WTC11 (cell line): ENCODE data around the gene SLC2A14. TPM values are rescaled to one million over a fixed set of nuclear protein-coding genes. Genes with fewer than 3 reads are reported as not detected.

Source experiments
- ATAC-seq: fragments of 200-7000 bp; cut with Tn5 transposase; 2 replicates; pipeline ENCODE4 v1.10.0; 2021; ENCODE audit warnings: mild to moderate bottlenecking, moderate library complexity
- CTCF ChIA-PET: fragments of 300-600 bp; sonication (Branson Sonifier 250); formaldehyde crosslinking; loops from one replicate; lab custom pipeline; 2021; ENCODE audit warnings: antibody characterized with exemption; lab: Charles Lee
- POLR2A ChIA-PET: fragments of 350-600 bp; sonication (Branson Sonifier 250); formaldehyde crosslinking; loops from one replicate; lab custom pipeline; 2021; ENCODE audit warnings: antibody characterized with exemption; lab: Charles Lee
- DNase-seq: peaks from one replicate; pipeline ENCODE4 v3.0.0; 2021; ENCODE audit warnings: low spot score
- H3K27ac Mint-ChIP-seq: 2 replicates; pipeline ENCODE4 v1.8.0; 2021; ENCODE audit warnings: mixed read lengths
- H3K27me3 Mint-ChIP-seq: 2 replicates; pipeline ENCODE4 v1.8.0; 2021; ENCODE audit warnings: low read depth, mild to moderate bottlenecking, moderate library complexity, mixed read lengths
- H3K36me3 Mint-ChIP-seq: 2 replicates; pipeline ENCODE4 v1.8.0; 2021; ENCODE audit warnings: mixed read lengths
- H3K4me1 Mint-ChIP-seq: 2 replicates; pipeline ENCODE4 v1.8.0; 2022; ENCODE audit warnings: mixed read lengths
- H3K4me3 Mint-ChIP-seq: 2 replicates; pipeline ENCODE4 v1.8.0; 2021; ENCODE audit warnings: mild to moderate bottlenecking, moderate library complexity, mixed read lengths
- H3K9me3 Mint-ChIP-seq: 2 replicates; pipeline ENCODE4 v1.8.0; 2021; ENCODE audit warnings: mixed read lengths
- AFF4 ChIP-seq: sonication (generic); formaldehyde crosslinking; IDR thresholded peaks from 2 replicates; pipeline ENCODE4 v1.8.1; 2023; ENCODE audit warnings: mild to moderate bottlenecking, missing genetic modification reagents, borderline replicate concordance
- ARID4B ChIP-seq: sonication (generic); formaldehyde crosslinking; IDR thresholded peaks from 2 replicates; pipeline ENCODE4 v1.8.0; 2023; ENCODE audit warnings: missing genetic modification reagents, mild to moderate bottlenecking, borderline replicate concordance
- ATF1 ChIP-seq: sonication (generic); formaldehyde crosslinking; IDR thresholded peaks from 2 replicates; pipeline ENCODE4 v1.8.1; 2023; ENCODE audit warnings: mild to moderate bottlenecking, moderate library complexity, missing genetic modification reagents
- CBFB ChIP-seq: sonication (generic); formaldehyde crosslinking; IDR thresholded peaks from 2 replicates; pipeline ENCODE4 v1.8.1; 2022; ENCODE audit warnings: mild to moderate bottlenecking, low read depth, missing genetic modification reagents
- CTCF ChIP-seq: fragments of 200-600 bp; IDR thresholded peaks from 2 replicates; pipeline ENCODE4 v1.8.0; 2022; ENCODE audit warnings: antibody characterized with exemption
- E2F1 ChIP-seq: sonication (generic); formaldehyde crosslinking; IDR thresholded peaks from 2 replicates; pipeline ENCODE4 v1.8.0; 2022; ENCODE audit warnings: mild to moderate bottlenecking, missing genetic modification reagents
- EMX1 ChIP-seq: fragments of 250-450 bp; sonication (Bioruptor Pico); IDR thresholded peaks from 2 replicates; pipeline ENCODE4 v1.8.0; 2021; ENCODE audit warnings: mild to moderate bottlenecking
- ESRRA ChIP-seq: sonication (generic); formaldehyde crosslinking; IDR thresholded peaks from 2 replicates; pipeline ENCODE4 v1.8.1; 2022; ENCODE audit warnings: mild to moderate bottlenecking, missing genetic modification reagents, borderline replicate concordance
- FOXP4 ChIP-seq: sonication (generic); formaldehyde crosslinking; IDR thresholded peaks from 2 replicates; pipeline ENCODE4 v1.8.0; 2022; ENCODE audit warnings: mild to moderate bottlenecking, missing genetic modification reagents
- IRF2 ChIP-seq: sonication (generic); formaldehyde crosslinking; IDR thresholded peaks from 2 replicates; pipeline ENCODE4 v1.8.0; 2022; ENCODE audit warnings: low read depth, missing genetic modification reagents, borderline replicate concordance
- MLX ChIP-seq: sonication (generic); formaldehyde crosslinking; IDR thresholded peaks from 2 replicates; pipeline ENCODE4 v1.8.1; 2023; ENCODE audit warnings: mild to moderate bottlenecking, missing genetic modification reagents, moderate library complexity
- NFATC4 ChIP-seq: fragments of 250-450 bp; sonication (Bioruptor Pico); IDR thresholded peaks from 2 replicates; pipeline ENCODE4 v1.9.0; 2021; ENCODE audit warnings: mild to moderate bottlenecking
- SMAD3 ChIP-seq: sonication (generic); formaldehyde crosslinking; IDR thresholded peaks from 2 replicates; pipeline ENCODE4 v1.8.0; 2022; ENCODE audit warnings: missing genetic modification reagents, mild to moderate bottlenecking, borderline replicate concordance
- STAT6 ChIP-seq: sonication (generic); formaldehyde crosslinking; conservative IDR thresholded peaks from 2 replicates; pipeline ENCODE4 v1.8.1; 2023; ENCODE audit warnings: mild to moderate bottlenecking, low read depth, missing genetic modification reagents, moderate library complexity
- ZNF263 ChIP-seq: sonication (generic); formaldehyde crosslinking; IDR thresholded peaks from 2 replicates; pipeline ENCODE4 v1.8.1; 2022; ENCODE audit warnings: low read depth, mild to moderate bottlenecking, moderate library complexity, missing genetic modification reagents
- ZNF671 ChIP-seq: fragments of 250-450 bp; sonication (Bioruptor Pico); IDR thresholded peaks from 2 replicates; pipeline ENCODE4 v1.8.0; 2021; ENCODE audit warnings: mild to moderate bottlenecking
- total RNA-seq: library from RNA; stranded (reverse); gene quantifications from 3 replicates; pipeline ENCODE4 v1.2.3, GENCODE V29; 2021

Gene SLC2A14
- total RNA-seq, 1 experiment from 2014 or later = 24.4 TPM

- no peak for TF ChIP-seq E2F1 (CRISPR knock-in tag)
- TF ChIP-seq IRF2 (CRISPR knock-in tag) = no peak
These were observed 37.6 kb downstream of the SLC2A14 start (continued) for GRCh38 chr12:7835116-7835515.

- H3K36me3 Mint-ChIP-seq = no peaks in the 10 kb centered on the region
- H3K27ac Mint-ChIP-seq = peak overlapping the region; percentile 61; the same call in 1 of the 2 replicates
- CTCF ChIA-PET = interaction anchor here (0.7 to 2.1 kb wide), 2 partner anchors 99 to 100 kb away, joined by 3 to 6 read pairs; no protein-coding TSS in a partner anchor
- TF ChIP-seq CTCF = no peak
- no peak for TF ChIP-seq EMX1 (CRISPR knock-in tag)
- no peak for TF ChIP-seq ESRRA (CRISPR knock-in tag)
- TF ChIP-seq AFF4 (CRISPR knock-in tag) = no peak
- TF ChIP-seq ZNF671 (CRISPR knock-in tag) = no peak
- TF ChIP-seq ARID4B (CRISPR knock-in tag) = no peak
- H3K4me3 Mint-ChIP-seq = no peak overlapping the region
- H3K4me1 Mint-ChIP-seq = peaks cover 32% of the 10 kb centered on the region
- DNase-seq (no peak), ATAC-seq (no peak)
- no peaks in the 10 kb centered on the region for H3K9me3 Mint-ChIP-seq
- POLR2A ChIA-PET = no interaction called here
- no peaks in the 10 kb centered on the region for H3K27me3 Mint-ChIP-seq
These were observed 38.0 kb downstream of the SLC2A14 start for GRCh38 chr12:7834701-7835100.

GRCh38 chr12:7833831-7834230 lies 38.9 kb downstream of the SLC2A14 start:
- Mint-ChIP-seq H3K9me3 (no peaks in the 10 kb centered on the region), H3K4me1 (peaks cover 30% of the 10 kb centered on the region), H3K36me3 (no peaks in the 10 kb centered on the region), H3K4me3 (no peak overlapping the region), H3K27me3 (no peaks in the 10 kb centered on the region), H3K27ac (peak overlapping the region; percentile 71)
- ChIA-PET CTCF (interaction anchor here (0.6 to 2.1 kb wide), 6 partner anchors 33 to 1636 kb away, joined by 3 to 9 read pairs (median 3); no protein-coding TSS in a partner anchor), POLR2A (interaction anchor here (0.5 to 0.7 kb wide), 2 partner anchors 88 to 103 kb away, joined by 3 to 4 read pairs; no protein-coding TSS in a partner anchor)
- ATAC-seq (no peak), DNase-seq (no peak)
- TF ChIP-seq ZNF263 (CRISPR knock-in tag) = no peak
- TF ChIP-seq STAT6 (CRISPR knock-in tag) = no peak
- no peak for TF ChIP-seq SMAD3
- no peak for TF ChIP-seq CBFB (CRISPR knock-in tag)
- TF ChIP-seq MLX (CRISPR knock-in tag) = no peak
- no peak for TF ChIP-seq NFATC4 (CRISPR knock-in tag)
- no peak for TF ChIP-seq ATF1
- no peak for TF ChIP-seq FOXP4 (CRISPR knock-in tag)
